ENCODE measurements around the gene ARHGAP25. TPM values are rescaled to one million over a fixed set of nuclear protein-coding genes. Genes with fewer than 3 reads are reported as not detected.

The ARHGAP25 gene
- polyA plus RNA-seq, 1 donor (not counting 4 experiments of a cell fraction or from before 2014, with no cell fraction given), result 25.3 TPM

DNA sequence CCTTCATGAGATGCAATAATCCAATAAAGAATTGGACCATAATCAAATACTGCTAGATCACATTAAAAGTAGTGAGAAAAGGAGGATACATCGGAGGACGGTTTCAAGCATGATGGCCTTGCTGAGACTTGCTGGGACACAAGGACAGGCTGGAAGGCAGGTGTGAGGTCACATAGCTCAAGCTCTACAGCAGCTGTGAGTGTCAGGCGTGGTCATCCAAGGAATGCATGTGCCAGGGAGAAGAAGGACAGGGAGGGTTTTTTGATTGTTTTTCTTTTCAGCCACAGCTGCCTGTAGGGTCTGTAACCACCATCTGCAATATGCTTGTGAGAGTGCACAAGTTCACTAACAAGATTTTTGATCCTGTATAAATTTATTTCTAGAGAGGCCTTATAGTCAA, 79.0 kb downstream of the ARHGAP25 start:
- Histone ChIP-seq H3K79me2 (ENCODE audit: control insufficient read depth, insufficient read depth, low read length) (no peaks in the 10 kb centered on the region), H3K36me3 (ENCODE audit: control insufficient read depth in 2 of 2, extremely low read depth in 1 of 2, insufficient read depth in 2 of 2, low read length in 2 of 2) (peaks cover 22 to 31% of the 10 kb centered on the region in 2 experiments), H3K9ac (ENCODE audit: control insufficient read depth, extremely low read depth, insufficient read depth, low read length) (no peak overlapping the region), H4K20me1 (ENCODE audit: control insufficient read depth, extremely low read depth, insufficient read depth, low read length) (no peaks in the 10 kb centered on the region), H3K9me3 (ENCODE audit: control insufficient read depth, low read depth, low read length) (no peaks in the 10 kb centered on the region), H3K4me2 (ENCODE audit: control insufficient read depth, extremely low read depth, insufficient read depth, low read depth, low read length) (no peak overlapping the region), H3K27me3 (ENCODE audit: control insufficient read depth, extremely low read depth, insufficient read depth, low read length) (no peaks in the 10 kb centered on the region), H2AFZ (ENCODE audit: control insufficient read depth, low read length) (no peak overlapping the region), H3K4me1 (ENCODE audit: control insufficient read depth, extremely low read depth, insufficient read depth, low read length) (peaks cover 36% of the 10 kb centered on the region), H3K27ac (ENCODE audit: control insufficient read depth, insufficient read depth, low read length) (no peak overlapping the region), H3K4me3 (ENCODE audit: control insufficient read depth in 2 of 3, extremely low read depth in 1 of 3, insufficient read depth in 2 of 3, low read depth in 1 of 3, low read length in 3 of 3) (no peak overlapping the region), H3K9me1 (ENCODE audit: control insufficient read depth, extremely low read depth, insufficient read depth, low read length) (no peaks in the 10 kb centered on the region)
- dilution Hi-C loops (cut with MboI; ENCODE audit: extremely low pct_ligation_motif_present, low sequenced_read_pairs), result no loop called here
- no peak for FAIRE-seq
- TF ChIP-seq, protein P1, sequence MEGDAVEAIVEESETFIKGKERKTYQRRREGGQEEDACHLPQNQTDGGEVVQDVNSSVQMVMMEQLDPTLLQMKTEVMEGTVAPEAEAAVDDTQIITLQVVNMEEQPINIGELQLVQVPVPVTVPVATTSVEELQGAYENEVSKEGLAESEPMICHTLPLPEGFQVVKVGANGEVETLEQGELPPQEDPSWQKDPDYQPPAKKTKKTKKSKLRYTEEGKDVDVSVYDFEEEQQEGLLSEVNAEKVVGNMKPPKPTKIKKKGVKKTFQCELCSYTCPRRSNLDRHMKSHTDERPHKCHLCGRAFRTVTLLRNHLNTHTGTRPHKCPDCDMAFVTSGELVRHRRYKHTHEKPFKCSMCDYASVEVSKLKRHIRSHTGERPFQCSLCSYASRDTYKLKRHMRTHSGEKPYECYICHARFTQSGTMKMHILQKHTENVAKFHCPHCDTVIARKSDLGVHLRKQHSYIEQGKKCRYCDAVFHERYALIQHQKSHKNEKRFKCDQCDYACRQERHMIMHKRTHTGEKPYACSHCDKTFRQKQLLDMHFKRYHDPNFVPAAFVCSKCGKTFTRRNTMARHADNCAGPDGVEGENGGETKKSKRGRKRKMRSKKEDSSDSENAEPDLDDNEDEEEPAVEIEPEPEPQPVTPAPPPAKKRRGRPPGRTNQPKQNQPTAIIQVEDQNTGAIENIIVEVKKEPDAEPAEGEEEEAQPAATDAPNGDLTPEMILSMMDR (optimal IDR thresholded peaks at IDR 0.05 in 1 of 3, IDR thresholded peaks at IDR 0.05 in 1 of 3, conservative IDR thresholded peaks at IDR 0.05 in 1 of 3; ENCODE audit: extremely low read depth in 1 of 3, insufficient read depth in 2 of 3, low read length in 3 of 3), result no peak
- TF ChIP-seq EZH2 (IDR thresholded peaks at IDR 0.05; ENCODE audit: low read length), result no peak
- no peak for DNase-seq (ENCODE audit: low read depth, low spot score)

DNA sequence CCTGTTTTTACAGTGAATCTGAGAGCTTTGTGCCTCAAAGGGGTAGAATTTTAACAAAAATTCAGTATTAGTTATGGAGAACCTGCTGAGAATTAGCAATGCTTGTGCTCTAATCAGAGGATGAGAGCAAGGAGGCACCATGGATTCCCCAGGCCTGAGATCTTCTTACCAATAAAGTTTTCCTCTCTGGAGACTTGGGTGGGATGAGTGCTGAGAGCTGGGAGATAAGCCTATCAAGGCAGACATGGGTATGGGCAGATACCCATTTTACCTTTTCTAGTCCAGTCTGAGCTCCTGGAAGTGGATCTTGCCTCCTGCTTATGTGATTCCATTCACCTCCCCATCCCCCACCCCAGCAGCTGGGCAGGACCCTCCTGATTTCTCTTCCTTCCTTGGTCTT, 82.7 kb downstream of the ARHGAP25 start:
- DNase-seq (ENCODE audit: low read depth, low spot score) (no peak), FAIRE-seq (no peak)
- Histone ChIP-seq H2AFZ (ENCODE audit: control insufficient read depth, low read length) (no peak overlapping the region), H3K9me3 (ENCODE audit: control insufficient read depth, low read depth, low read length) (no peaks in the 10 kb centered on the region), H3K36me3 (ENCODE audit: control insufficient read depth in 2 of 2, extremely low read depth in 1 of 2, insufficient read depth in 2 of 2, low read length in 2 of 2) (peaks cover 34 to 42% of the 10 kb centered on the region in 2 experiments), H3K9me1 (ENCODE audit: control insufficient read depth, extremely low read depth, insufficient read depth, low read length) (no peaks in the 10 kb centered on the region), H3K4me2 (ENCODE audit: control insufficient read depth, extremely low read depth, insufficient read depth, low read depth, low read length) (no peak overlapping the region), H3K9ac (ENCODE audit: control insufficient read depth, extremely low read depth, insufficient read depth, low read length) (no peak overlapping the region), H3K79me2 (ENCODE audit: control insufficient read depth, insufficient read depth, low read length) (no peaks in the 10 kb centered on the region), H3K27ac (ENCODE audit: control insufficient read depth, insufficient read depth, low read length) (no peak overlapping the region), H3K4me3 (ENCODE audit: control insufficient read depth in 2 of 3, extremely low read depth in 1 of 3, insufficient read depth in 2 of 3, low read depth in 1 of 3, low read length in 3 of 3) (no peak overlapping the region), H3K4me1 (ENCODE audit: control insufficient read depth, extremely low read depth, insufficient read depth, low read length) (peaks cover 3% of the 10 kb centered on the region), H4K20me1 (ENCODE audit: control insufficient read depth, extremely low read depth, insufficient read depth, low read length) (no peaks in the 10 kb centered on the region), H3K27me3 (ENCODE audit: control insufficient read depth, extremely low read depth, insufficient read depth, low read length) (no peaks in the 10 kb centered on the region)
- dilution Hi-C loops (cut with MboI; ENCODE audit: extremely low pct_ligation_motif_present, low sequenced_read_pairs), result no loop called here
- TF ChIP-seq, protein P1 (optimal IDR thresholded peaks at IDR 0.05 in 1 of 3, IDR thresholded peaks at IDR 0.05 in 1 of 3, conservative IDR thresholded peaks at IDR 0.05 in 1 of 3; ENCODE audit: extremely low read depth in 1 of 3, insufficient read depth in 2 of 3, low read length in 3 of 3), result no peak
- no peak for TF ChIP-seq EZH2 (IDR thresholded peaks at IDR 0.05; ENCODE audit: low read length)

Data from keratinocyte (primary cell).